Lung microvascular endothelial cell (primary cell): ENCODE results near the gene NFASC. TPM values are rescaled to one million over a fixed set of nuclear protein-coding genes. Genes with fewer than 3 reads are reported as not detected.

Source experiments
- DNase-seq, 2 donors: peaks; one replicate each; pipeline versions ENCODE4 v3.0.0 to v3.0.0-alpha.2; 2010; ENCODE audit warnings: low read depth in 2 of 2
- total RNA-seq: library from RNA; depleted of rRNA; stranded (reverse); fragments of >200 nt; gene quantifications from 2 replicates; pipeline ENCODE4 v1.2.1, GENCODE V29; 2014

NFASC gene
- total RNA-seq, 1 donor from 2014 or later, result under 0.01 TPM

DNA sequence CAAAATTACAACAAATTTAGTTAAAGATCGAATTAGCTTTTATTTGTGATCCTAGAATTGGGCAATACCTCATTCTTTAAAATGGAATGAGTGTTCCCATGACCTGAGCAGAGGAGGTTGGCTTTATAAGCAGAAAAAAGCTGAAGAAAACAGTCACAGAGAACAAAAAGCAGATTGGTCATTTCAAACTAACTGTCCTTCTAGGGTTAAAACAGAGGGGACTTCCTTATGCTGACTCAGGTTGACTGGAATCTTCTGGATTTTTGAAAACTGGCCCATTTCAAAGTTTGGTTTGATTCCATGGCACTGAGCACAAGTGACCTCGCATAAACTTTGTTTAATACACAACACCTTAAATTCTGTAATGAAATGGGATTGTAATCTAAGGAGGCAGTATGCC, 17.6 kb downstream of the NFASC start:
- DNase-seq, result no peak

DNA sequence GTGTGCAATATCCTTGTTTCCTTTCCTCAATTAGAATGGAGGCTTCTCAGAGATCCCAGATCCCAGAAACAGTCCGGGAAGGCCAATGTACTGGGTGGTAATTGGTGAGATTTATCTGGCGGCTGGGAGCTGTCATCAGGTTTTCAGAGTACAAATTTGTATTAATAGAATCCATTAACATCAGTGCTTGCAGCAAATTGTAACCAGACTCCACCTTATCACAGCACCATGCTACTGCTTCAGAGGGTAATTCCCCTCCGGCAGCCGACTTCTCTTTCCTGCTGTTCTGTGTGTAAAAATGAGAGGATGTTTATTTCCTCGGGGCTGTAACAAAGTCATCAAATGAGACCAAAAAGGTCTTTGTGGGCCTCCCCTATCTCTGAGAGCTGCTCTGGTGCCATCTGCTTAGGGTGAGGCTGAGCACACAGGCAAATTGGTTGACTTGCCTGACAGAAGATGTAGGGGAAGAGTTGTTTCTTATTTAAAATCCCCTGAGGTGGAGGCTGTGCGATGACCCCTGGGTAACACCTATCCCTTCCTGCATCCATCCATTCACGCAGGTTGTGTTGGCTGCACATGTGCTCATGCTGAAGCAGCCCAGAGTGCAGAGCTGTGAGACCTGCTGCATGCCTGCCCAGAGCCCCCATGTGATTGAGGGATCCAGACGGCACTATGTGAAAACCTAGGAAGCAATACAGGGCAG, 19.2 kb downstream of the NFASC start:
- DNase-seq, result no peak

DNA sequence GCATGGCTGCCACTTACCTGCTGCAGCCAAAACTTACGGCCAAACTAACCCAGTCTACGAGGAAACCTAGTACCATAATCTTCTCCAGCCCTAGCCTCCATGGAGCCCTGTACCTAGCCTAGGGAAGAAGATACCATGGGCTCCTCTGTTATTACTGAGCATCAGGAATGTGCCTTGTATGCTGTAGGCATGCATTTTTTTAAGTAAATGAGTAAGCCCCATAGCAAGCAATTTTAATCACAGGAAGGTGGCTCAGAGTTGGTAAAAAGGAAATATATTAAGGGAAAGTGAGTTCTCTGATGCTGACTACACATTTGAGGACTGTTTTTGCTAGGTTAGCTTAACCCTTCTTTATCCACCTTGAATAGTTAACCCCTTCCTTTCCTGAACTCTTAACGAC, 21.2 kb downstream of the NFASC start:
- no peak for DNase-seq

DNA sequence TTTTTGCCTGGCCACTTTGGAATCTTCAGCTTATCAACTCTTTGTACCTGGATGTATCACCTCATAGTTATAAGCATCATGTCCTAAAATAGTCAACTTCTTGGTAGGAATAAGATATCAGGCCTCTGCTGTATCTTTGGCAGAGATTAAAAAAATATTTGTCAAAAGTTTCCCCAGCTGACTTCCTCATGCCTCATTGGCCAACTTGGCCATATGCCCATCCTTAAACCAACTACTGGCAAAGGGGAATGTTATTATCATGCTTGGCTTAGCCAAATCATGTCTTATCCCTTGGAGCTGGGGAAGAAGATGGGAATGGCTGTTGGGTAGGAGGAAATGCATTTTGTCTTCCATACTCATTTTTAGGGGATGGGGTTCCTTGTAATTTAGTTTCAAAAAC, 23.4 kb downstream of the NFASC start:
- DNase-seq, result no peak

DNA sequence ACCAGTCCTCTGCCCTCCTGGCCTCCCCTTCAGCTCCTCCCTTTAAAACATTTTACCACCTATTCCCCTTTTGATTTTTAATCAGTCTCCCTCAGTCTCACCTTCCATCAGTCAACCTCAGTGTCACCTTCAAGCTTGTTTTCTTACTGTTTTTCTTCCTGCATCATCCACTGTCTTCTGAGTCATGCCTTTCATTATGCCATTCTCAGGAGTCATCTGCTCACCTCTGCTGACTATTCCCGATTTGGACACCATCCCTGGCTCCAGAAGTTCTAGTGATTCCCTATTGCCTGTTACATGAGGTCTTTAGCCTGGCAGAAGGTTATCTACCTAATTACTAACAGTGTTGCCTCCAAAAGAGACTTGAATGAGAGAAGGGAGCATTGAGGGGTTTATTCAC, 23.9 kb downstream of the NFASC start:
- no peak for DNase-seq

DNA sequence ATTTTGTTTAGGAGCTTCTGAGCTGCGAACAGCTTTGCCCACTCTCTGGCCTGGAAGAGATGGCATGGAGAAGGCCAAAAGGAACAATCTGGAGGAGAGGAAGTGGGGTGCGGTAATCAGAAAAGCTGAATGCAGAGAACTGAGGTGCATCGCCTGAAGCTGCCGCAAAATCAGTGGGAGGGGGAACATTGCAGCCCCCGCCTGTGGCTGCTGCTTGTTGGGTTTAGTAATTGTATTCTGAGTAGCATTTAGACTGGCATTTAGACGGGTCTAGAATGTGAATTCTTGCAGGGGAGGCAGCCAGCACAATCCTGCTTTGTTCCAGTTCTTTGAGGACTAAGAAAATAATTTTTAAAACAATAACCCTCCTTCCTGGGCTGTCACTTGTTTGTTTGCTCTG, 25.4 kb downstream of the NFASC start:
- DNase-seq, result no peak

DNA sequence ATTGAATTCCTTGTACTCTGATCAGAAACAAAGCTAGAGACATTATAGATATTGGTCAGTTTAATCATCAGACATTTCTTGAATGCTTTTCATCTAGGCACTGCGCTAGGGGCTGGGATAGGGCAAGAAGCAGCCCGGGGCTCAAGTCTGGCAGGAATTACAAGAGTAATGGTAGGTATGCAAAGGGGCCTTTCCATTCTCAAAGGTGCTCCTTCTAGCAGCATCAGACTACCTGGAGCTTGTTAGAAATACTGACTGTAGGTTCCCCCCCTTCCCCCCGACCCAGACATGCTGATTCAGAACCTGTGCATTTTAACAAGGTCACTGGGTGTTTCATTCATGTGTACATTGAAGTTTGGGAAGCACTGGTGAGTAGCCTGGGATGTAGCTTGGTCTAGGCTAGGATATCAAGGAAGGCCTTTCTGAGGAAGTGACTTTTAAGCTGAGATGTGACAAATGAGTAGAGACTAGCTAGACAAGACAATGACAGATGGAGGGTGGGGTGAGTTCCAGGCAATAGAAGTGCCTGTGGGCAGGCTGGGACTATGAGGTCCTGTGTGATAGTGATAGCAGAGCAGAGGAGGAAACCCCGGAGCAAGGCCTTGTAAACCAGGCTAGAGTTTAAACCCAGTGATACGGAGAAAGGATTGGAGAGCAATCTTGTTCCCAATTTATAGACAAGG, 26.3 kb downstream of the NFASC start:
- no peak for DNase-seq

DNA sequence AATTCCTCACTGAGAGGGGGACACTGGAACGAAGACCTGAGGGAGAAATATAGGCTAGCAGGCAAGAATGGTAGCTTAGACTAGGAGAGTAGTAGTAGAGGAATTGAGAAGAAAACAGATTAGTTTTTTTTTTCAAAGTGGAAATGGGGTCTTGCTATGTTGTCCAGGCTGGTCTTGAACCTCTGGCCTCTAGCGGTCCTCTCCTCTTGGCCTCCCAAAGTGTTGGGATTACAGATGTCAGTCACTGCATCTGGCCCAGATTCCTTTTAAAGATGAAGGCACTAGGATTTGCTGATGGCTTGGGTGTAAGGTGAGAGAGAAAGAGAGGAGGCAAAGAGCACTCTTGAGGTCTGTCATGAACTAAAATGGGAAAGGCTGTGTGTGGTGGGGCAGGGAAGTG, 30.1 kb downstream of the NFASC start:
- no peak for DNase-seq

DNA sequence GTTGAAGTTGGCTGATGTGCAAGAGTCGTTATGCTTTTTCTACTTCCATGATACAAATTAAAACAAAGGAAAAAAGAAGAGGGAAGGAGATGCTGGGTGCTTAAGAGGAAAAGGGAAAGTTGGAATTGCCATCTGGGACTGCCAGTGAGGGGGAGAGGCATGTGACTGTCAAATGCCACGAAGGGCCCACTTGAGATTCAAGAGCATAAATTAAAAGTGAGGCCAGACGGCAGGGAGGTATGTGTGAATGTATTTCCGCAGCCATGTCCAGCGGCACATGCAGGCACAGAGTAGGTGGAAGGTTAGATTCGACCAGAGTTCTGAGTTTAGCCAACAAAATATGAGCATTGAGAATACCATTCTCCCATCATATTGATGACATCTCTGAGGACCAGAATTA, 32.0 kb downstream of the NFASC start:
- no peak for DNase-seq

DNA sequence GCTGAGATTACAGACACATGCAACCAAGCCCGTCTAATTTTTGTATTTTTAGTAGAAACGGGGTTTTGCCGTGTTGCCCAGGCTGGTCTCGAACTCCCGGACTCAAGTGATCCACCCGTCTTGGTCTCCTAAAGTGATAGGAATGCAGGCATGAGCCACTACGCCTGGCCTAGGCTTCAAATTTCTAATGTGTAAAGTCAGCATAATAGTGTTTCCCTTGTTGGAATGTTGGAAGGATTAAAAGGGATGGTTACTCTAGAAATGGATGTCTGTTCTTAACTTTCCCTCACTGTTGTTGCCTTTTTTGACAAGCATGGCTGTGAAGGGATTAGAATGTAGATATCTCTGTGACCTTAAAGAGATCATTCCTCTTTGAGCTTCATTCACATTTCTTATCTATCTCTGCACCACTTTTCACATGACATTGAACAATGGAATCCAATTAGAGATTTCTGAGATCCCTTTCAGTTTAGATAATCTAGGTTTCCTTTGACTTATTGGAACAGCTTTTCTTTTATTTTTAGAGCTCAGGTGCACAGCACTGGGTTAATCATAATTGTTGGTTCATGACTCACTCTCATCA, 33.7 kb downstream of the NFASC start:
- no peak for DNase-seq

DNA sequence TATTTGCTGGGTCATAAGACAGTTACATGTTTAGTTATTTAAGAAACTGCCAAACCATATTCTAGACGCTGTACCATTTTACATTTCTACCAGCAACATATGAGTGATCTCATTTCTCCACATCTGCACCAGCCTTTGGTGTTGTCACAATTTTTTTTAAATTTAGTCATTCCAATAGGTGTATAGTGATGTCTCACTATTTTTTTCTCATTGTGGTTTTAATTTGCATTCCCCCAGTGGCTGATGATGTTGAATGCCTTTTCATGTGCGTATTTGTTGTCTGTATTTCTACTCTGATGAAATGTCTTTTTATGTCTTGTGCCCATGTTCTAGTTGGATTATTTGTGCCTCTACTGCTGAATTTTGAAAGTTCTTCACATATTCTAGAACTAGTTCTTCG, 38.4 kb downstream of the NFASC start:
- DNase-seq, result no peak

DNA sequence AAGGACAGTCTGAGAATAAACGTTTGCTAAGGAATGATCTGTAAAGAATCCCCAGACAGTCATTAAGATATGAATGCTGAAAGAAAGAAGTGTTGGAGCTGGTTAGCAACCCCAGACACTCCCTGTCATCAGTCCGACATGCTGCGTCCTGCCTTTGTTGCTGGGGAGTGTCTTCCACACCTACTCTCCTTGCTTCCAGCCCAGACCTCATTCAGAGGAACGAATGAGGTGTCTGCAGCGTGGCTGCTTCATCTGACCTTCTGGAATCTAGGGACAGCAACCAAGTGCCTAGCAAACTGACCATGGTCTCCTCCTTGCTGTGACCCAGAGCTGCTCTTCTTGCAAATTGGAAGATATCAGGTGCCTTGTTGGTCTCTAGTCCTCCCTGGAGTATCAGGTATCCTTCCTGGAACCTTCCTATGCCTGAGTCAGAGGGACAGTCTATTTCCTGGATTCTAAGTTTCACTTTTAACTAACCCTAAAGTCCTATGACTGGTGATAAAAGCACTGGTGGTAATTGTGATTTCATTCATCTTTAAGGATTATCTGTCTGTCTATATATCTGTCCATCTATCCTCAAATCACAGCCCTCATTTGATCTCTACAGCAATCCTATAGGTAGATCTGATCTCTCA, 45.3 kb downstream of the NFASC start:
- no peak for DNase-seq

DNA sequence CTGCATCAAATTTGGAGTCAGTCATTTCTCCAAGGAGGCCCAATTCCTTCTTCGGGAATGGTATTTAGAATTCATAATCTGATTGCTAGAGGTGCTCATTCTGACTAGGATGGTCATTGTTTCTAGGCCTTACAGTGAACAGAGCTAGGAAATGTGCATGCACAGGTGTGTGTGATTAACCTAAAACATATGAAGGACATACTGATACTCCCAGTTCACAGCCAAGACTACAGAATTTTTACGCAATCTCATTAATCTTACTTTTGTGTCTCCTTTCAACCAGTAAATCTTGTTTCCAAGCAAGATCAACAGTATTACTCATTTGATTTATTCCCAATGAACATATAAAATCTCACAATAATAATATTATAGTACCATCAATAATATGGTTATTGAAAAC, 47.1 kb downstream of the NFASC start:
- DNase-seq, result no peak

DNA sequence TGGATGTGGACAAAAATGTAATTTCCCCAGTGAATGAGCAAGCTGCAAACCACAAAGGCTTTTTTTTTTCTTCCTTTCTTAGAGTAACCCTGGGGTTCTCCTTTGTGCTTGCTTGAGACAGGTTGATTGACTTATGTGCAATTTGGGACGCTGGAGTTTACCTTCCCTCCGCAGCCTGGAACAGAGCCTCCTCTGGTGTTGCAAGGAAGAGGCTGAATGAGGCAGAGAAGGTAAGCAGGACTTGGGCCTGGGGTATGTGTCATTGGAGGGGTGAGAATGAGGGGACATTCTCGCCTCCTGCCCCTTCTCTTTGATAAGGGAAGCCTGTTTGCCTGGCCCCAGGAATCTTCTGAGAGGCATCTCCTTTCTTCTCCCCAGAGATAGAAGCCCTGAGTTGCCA, 49.8 kb downstream of the NFASC start:
- DNase-seq, result no peak

DNA sequence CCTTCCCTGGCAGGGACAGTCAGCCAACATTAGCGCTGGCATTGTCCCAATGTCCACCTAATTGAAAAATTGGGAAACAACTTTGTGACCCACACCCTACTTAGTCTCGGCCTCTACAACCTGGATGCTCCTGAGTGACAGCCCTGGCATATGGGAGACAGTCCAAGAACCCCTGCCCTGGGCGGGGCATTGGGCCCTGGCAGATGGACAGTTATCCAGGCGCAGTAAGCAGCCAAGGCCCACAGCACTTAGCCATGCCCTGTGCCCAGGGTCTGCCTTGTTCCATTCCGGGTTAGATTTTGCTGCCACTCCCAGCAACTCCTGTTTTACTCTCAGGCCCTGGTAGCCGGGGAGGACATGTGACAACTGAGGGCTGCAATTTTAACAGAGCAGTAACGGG, 50.3 kb downstream of the NFASC start:
- no peak for DNase-seq

DNA sequence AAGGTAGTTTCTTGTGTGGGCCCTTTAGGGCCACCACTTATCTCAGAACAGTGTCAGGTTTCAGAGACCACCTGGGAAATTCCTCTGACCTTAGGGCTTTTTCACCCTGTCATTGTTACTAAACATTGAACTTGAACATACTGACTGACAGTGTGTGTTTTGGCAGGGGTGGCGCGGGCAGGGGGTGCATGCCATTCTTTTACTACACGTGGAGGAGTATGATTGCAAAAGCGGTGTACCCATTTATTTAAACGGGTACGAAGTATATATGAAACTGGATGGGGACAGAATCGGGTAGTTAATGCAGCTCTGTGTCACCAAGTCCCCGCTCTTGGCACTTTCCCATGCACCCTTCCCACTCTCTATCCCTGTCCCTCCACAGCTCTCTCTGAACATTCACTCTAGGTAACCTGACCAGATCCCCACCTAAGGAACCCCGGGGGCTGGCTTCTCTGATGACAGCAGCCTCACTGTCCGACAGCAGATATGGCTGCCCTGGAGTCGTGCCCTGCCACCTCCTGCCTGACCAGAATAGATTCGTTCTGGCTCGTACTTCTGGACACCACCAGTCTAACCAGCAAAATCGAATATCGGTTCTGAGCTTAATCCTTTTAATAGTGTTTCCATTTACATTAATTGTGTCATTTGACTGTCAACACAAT, 51.3 kb downstream of the NFASC start:
- DNase-seq, result no peak

DNA sequence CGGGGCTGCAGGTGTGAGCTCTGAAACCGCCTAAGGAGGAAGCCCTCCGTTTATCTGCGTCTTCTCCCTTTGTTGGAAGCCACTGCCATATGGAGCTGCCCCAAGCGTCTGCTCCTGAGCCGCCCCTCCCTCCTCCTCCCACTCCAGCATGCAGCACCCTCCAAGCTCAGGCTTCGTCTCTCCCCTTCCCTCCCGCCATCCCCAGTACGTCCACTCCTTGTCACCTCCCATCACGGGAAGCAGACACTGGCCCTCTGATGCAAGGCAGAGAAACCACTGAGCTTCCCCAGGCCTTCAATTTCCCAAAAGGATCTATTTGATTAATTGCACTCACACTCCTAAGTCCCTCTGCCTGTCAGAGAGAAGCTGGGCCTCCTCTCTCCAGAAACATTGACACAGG, 52.5 kb downstream of the NFASC start:
- DNase-seq, result no peak

DNA sequence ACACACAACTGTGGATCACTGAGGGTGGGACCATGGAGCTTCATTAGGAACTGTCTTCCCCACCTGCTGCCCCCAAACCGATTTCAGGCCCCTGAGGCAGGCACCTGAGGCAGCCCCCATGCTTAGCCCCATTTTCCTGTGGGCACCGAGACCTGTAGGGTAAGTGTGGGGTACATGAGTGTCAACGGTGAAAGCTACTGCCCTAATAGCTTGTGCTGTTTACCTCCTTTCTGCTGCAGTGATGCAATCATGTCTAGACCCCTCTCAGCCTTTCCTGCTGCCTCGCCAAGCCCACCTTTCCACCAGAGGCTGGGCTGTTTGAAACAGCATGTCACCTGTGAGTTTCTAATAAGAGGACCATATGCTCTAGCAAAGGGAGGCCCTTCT, 53.0 kb downstream of the NFASC start:
- no peak for DNase-seq

DNA sequence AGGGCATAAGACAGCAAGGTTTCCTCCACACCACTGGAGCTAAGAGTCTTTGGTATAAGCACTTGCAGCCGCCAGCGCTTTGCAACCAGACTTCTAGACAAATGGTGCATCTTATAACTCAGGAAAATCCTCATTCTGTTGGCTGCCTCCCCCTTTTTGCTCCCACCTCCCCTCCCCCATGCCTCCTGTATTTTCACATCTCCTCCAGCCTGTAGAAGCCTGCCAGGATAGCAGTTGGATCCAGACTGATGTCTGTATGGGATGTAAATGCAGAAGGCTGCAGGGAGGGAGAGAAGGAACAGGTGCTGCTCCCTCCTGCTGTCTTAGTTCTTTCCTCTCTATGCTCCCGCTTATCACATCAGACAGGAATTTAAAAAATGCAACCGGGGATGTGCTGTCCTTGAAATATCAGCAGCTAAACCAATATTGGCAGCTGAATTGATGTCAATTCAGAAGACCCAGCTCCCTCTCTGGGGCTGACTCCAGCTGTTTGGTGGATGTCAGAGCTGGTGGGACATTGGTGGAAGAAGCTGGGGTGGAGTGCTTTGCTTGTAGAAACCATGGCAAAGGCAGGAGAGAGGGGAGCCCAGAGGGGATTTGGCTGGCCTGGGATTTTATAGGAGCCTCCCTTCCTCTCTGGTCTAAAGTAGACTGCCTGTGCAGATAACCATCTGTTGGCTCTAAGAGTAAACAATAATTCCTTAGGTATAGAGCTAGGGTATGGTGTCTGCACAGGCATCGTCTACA, 53.5 kb downstream of the NFASC start:
- DNase-seq, result no peak

DNA sequence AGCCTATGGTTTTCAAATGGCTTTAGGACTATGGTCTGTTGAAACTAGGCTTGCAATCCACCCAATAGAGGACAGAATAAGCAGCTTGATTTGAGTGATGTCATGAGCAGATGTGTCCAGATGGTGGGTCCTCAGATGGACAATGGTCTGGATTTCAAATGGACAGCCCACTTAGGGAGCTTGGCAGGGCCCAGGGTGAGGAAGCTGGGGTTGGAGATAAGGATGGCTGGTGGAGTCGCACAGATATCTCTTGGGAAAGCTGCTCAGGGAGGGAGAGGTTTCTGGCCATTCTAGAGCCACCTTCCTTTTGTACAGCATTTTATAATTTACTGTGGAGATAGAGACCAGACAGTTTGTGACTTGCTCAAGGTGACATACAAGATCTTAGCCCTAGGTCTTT, 55.0 kb downstream of the NFASC start:
- no peak for DNase-seq
